ENCODE results near the gene PRLR.

PRLR gene

DNA sequence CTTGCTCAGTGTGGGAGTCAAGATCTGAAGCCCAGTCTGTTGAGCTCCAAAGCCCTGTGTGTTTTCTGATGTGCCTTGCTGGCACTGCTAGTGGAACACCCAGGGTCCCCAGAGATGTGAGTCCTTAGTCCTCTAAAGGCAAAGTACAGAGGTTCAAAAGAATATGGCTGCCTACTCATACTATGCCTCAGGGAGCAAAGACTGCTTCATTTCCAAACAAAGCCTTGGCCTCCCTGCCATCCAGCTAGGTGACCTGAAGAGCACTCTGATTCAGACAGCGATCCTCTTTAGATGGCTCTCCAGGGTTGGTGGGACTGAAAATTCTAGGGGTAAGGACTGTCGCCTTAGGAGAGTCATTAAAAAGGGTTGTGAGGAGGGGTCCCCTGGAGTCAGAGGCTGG lies 2.0 kb downstream of the PRLR start:
- TF ChIP-seq TAF1 (IDR thresholded peaks at IDR 0.05; ENCODE audit: low read depth) (no peak), EGR1 (IDR thresholded peaks at IDR 0.05) (no peak), CREB1 (IDR thresholded peaks at IDR 0.05; ENCODE audit: low read depth) (no peak), EP300 (IDR thresholded peaks at IDR 0.05; ENCODE audit: borderline replicate concordance) (no peak), NFIC (IDR thresholded peaks at IDR 0.05) (no peak)
- TF ChIP-seq, protein P1, sequence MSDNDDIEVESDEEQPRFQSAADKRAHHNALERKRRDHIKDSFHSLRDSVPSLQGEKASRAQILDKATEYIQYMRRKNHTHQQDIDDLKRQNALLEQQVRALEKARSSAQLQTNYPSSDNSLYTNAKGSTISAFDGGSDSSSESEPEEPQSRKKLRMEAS (IDR thresholded peaks at IDR 0.05), result no peak

GRCh38 chr5:35227720-35228119 lies 2.6 kb downstream of the PRLR start:
- TF ChIP-seq, protein P2, sequence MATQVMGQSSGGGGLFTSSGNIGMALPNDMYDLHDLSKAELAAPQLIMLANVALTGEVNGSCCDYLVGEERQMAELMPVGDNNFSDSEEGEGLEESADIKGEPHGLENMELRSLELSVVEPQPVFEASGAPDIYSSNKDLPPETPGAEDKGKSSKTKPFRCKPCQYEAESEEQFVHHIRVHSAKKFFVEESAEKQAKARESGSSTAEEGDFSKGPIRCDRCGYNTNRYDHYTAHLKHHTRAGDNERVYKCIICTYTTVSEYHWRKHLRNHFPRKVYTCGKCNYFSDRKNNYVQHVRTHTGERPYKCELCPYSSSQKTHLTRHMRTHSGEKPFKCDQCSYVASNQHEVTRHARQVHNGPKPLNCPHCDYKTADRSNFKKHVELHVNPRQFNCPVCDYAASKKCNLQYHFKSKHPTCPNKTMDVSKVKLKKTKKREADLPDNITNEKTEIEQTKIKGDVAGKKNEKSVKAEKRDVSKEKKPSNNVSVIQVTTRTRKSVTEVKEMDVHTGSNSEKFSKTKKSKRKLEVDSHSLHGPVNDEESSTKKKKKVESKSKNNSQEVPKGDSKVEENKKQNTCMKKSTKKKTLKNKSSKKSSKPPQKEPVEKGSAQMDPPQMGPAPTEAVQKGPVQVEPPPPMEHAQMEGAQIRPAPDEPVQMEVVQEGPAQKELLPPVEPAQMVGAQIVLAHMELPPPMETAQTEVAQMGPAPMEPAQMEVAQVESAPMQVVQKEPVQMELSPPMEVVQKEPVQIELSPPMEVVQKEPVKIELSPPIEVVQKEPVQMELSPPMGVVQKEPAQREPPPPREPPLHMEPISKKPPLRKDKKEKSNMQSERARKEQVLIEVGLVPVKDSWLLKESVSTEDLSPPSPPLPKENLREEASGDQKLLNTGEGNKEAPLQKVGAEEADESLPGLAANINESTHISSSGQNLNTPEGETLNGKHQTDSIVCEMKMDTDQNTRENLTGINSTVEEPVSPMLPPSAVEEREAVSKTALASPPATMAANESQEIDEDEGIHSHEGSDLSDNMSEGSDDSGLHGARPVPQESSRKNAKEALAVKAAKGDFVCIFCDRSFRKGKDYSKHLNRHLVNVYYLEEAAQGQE (IDR thresholded peaks at IDR 0.05; ENCODE audit: low read depth), result no peak
- TF ChIP-seq YY1 (IDR thresholded peaks at IDR 0.05; ENCODE audit: low read depth) (no peak), CREB1 (IDR thresholded peaks at IDR 0.05; ENCODE audit: low read depth) (no peak), NFIC (IDR thresholded peaks at IDR 0.05) (no peak), CEBPB (IDR thresholded peaks at IDR 0.05) (no peak), USF1 (IDR thresholded peaks at IDR 0.05) (no peak), TCF12 (IDR thresholded peaks at IDR 0.05; ENCODE audit: low read depth) (no peak), TAF1 (IDR thresholded peaks at IDR 0.05; ENCODE audit: low read depth) (no peak), ZBTB7A (IDR thresholded peaks at IDR 0.05; ENCODE audit: low read depth) (no peak), RAD21 (IDR thresholded peaks at IDR 0.05; ENCODE audit: low read depth) (no peak), TEAD4 (IDR thresholded peaks at IDR 0.05) (no peak), FOXM1 (IDR thresholded peaks at IDR 0.05; ENCODE audit: borderline replicate concordance, low read depth) (no peak), EP300 (IDR thresholded peaks at IDR 0.05; ENCODE audit: borderline replicate concordance) (no peak)
- TF ChIP-seq, protein P1 (IDR thresholded peaks at IDR 0.05), result no peak

GRCh38 chr5:35223787-35224395 lies 6.4 kb downstream of the PRLR start:
- TF ChIP-seq CREB1 (IDR thresholded peaks at IDR 0.05; ENCODE audit: low read depth), result no peak
- TF ChIP-seq NFIC (IDR thresholded peaks at IDR 0.05), result no peak
- no peak for TF ChIP-seq EP300 (IDR thresholded peaks at IDR 0.05; ENCODE audit: borderline replicate concordance)
- no peak for TF ChIP-seq RAD21 (IDR thresholded peaks at IDR 0.05; ENCODE audit: low read depth)
- TF ChIP-seq EGR1 (IDR thresholded peaks at IDR 0.05), result no peak
- TF ChIP-seq ZBTB7A (IDR thresholded peaks at IDR 0.05; ENCODE audit: low read depth), result no peak
- TF ChIP-seq, protein P2 (IDR thresholded peaks at IDR 0.05; ENCODE audit: low read depth), result no peak
- no peak for TF ChIP-seq TAF1 (IDR thresholded peaks at IDR 0.05; ENCODE audit: low read depth)
- no peak for TF ChIP-seq FOXM1 (IDR thresholded peaks at IDR 0.05; ENCODE audit: borderline replicate concordance, low read depth)
- no peak for TF ChIP-seq TEAD4 (IDR thresholded peaks at IDR 0.05)
- TF ChIP-seq USF1 (IDR thresholded peaks at IDR 0.05), result no peak
- TF ChIP-seq, protein P1 (IDR thresholded peaks at IDR 0.05), result no peak
- no peak for TF ChIP-seq TCF12 (IDR thresholded peaks at IDR 0.05; ENCODE audit: low read depth)
- no peak for TF ChIP-seq YY1 (IDR thresholded peaks at IDR 0.05; ENCODE audit: low read depth)
- TF ChIP-seq CEBPB (IDR thresholded peaks at IDR 0.05), result no peak

GRCh38 chr5:35220967-35221366 lies 9.3 kb downstream of the PRLR start:
- no peak for TF ChIP-seq CREB1 (IDR thresholded peaks at IDR 0.05; ENCODE audit: low read depth)
- TF ChIP-seq TCF12 (IDR thresholded peaks at IDR 0.05; ENCODE audit: low read depth), result no peak
- TF ChIP-seq TEAD4 (IDR thresholded peaks at IDR 0.05), result no peak
- TF ChIP-seq YY1 (IDR thresholded peaks at IDR 0.05; ENCODE audit: low read depth), result no peak
- TF ChIP-seq, protein P1 (IDR thresholded peaks at IDR 0.05), result no peak
- no peak for TF ChIP-seq CEBPB (IDR thresholded peaks at IDR 0.05)
- no peak for TF ChIP-seq USF1 (IDR thresholded peaks at IDR 0.05)
- no peak for TF ChIP-seq TAF1 (IDR thresholded peaks at IDR 0.05; ENCODE audit: low read depth)
- TF ChIP-seq, protein P2 (IDR thresholded peaks at IDR 0.05; ENCODE audit: low read depth), result no peak
- TF ChIP-seq RAD21 (IDR thresholded peaks at IDR 0.05; ENCODE audit: low read depth), result no peak
- TF ChIP-seq FOXM1 (IDR thresholded peaks at IDR 0.05; ENCODE audit: borderline replicate concordance, low read depth), result no peak
- no peak for TF ChIP-seq ZBTB7A (IDR thresholded peaks at IDR 0.05; ENCODE audit: low read depth)

Measured in Ishikawa (cell line).